GM12801 (cell line): ENCODE data around the gene UBE2D1.

Experiments used
- CTCF ChIP-seq: IDR thresholded peaks from one replicate; pipeline ENCODE4 v1.5.1; 2011; ENCODE audit warnings: control low read depth; ENCODE audit not compliant: insufficient read length; ENCODE audit errors: extremely low read depth

UBE2D1 gene

DNA sequence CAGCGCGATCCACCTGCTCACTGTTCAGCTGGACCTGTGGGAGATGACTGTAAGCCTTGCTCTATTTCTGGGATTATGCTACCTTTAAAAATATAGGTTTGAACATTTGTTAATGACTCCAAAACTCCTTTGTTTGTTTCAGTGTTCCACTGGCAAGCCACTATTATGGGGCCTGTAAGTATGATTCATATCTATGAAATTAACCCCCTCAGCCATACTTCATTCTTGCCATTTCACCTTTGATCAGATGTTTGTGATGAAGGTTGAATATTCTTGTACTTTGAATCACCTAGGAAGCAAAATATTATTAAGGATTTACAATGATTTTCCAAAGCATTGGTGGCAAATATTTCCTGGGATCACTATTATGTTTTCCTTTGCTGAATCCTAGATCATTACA is 26.5 kb downstream of the UBE2D1 start:
- no peak for TF ChIP-seq CTCF

- TF ChIP-seq CTCF, result no peak
Observed at GRCh38 chr10:58362027-58362789, 27.4 kb downstream of the UBE2D1 start.

GRCh38 chr10:58367069-58367468 is 32.3 kb downstream of the UBE2D1 start:
- TF ChIP-seq CTCF, result no peak

GRCh38 chr10:58371473-58371872 is 36.7 kb downstream of the UBE2D1 start:
- no peak for TF ChIP-seq CTCF

GRCh38 chr10:58372607-58373441 is 38.0 kb downstream of the UBE2D1 start:
- TF ChIP-seq CTCF, result no peak

- TF ChIP-seq CTCF, result no peak
Observed at GRCh38 chr10:58373442-58373827, 38.6 kb downstream of the UBE2D1 start.

DNA sequence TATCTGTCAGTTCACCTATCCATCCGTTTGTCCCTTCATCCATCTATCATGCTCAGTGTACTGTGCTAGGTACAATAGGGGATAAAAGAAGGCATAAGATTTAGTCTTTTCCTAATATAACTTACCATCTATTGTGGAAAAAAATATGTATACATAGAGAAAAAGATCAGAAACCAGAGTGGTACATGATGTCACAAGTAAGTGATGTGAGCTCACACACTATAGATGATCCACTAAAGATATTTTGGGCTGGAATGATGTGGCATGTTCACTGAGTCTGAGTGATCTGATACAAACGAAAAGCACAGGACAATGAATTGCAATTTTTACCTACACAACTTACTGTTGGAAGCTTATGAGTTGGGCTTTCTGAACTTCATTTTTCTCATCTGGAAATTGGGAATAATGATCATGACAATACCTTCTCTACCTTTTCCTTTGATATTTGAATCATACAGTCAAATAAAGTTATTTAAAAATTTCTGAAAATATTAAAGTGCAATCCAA is 47.7 kb downstream of the UBE2D1 start:
- TF ChIP-seq CTCF, result no peak
